Measurements from ENCODE around the gene PCDHGA4.

GRCh38 chr5:141356133-141356532 is 1.3 kb downstream of the PCDHGA4 start:
- TF ChIP-seq EP300 (IDR thresholded peaks at IDR 0.05) = no peak
- no peak for TF ChIP-seq CTCF (IDR thresholded peaks at IDR 0.05)
